ENCODE results near the gene ZNF597.

DNA sequence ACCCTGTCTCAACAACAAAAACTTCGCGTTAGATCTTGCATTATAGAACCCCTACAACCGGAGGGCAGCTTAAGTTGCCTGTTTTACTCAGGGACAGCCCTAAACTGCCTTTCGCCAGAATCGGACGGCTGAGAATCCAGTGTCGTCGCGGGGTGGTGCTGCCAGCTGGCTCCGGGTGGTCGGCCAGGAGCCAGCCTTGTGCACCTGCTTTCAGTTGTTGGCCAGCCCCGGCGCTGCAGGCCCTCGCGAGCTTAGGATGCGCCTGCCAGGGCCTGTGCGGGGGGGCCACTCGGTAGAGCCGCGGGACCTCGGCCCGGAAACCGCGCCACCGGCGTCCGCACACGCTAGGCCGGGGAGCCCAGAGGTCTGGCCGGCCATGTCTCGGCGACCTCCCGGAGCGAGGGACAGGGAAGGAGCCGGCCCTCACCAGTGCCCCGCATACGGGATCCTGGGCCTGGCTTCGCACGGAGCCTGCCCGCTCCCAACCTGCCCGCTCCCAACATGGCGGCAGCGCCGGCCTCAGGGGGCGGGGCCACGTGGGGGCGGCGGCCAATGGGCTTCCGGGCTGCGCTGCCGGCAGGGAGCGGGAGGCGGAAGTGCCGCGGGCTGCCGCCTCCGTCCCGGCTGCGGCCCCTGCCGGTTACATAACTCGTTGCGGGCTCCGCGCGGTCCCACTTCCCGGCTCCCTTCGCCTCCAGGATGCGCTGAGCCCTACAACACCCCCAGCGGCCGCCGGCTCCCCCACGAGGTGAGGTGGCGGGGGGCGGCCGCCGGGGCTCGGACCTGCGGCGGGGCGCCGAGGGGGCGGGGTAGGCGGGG, 14.3 kb upstream of the ZNF597 start:
- TF ChIP-seq CTCF (conservative IDR thresholded peaks at IDR 0.05 in 1 of 2, IDR thresholded peaks at IDR 0.05 in 1 of 2; ENCODE audit: low read depth in 1 of 2, low read length in 2 of 2) (peak; percentile 25 to 27), EZH2 (IDR thresholded peaks at IDR 0.05; ENCODE audit: low read length, missing control alignments) (no peak)

Measured in fibroblast of lung (primary cell).